Measurements from ENCODE around the gene CELA2B.
"Not testable (repeated sequence)": the region's sequence is repeated elsewhere in the genome, so short reads cannot be mapped to it uniquely, and the experiment has no call there.

The CELA2B gene

DNA sequence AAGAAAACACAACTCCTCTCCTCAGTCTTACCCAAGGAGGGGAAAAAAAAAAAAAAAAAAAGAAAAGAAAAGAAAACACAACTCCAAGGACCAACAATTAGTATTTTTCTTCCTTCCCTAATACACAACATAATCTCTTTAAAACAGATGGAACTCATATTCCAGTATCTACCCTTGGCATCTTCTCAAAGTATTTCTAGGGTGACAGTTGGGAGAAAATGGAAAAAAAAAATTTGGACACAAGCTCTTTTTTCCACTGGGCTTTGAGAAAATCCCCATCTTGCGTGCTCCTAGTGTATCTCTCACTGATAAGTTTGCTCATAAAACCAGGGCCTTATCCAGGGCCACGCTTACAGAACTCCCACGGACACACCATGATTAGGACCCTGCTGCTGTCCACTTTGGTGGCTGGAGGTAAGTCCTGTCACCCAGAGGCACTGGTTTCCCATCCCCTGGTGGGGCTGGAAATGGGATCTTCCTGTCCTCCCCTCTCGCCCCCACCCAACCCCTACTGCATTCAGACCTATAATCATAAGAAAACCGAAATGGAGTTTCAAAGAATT, at the start of gene CELA2B:
Gene CELA2B, plus strand, starts transcription at position 353 of the 563 bp plus-strand sequence. Its CDS starts 22 bp downstream, at position 375.
- DNase-seq, result no peak

DNA sequence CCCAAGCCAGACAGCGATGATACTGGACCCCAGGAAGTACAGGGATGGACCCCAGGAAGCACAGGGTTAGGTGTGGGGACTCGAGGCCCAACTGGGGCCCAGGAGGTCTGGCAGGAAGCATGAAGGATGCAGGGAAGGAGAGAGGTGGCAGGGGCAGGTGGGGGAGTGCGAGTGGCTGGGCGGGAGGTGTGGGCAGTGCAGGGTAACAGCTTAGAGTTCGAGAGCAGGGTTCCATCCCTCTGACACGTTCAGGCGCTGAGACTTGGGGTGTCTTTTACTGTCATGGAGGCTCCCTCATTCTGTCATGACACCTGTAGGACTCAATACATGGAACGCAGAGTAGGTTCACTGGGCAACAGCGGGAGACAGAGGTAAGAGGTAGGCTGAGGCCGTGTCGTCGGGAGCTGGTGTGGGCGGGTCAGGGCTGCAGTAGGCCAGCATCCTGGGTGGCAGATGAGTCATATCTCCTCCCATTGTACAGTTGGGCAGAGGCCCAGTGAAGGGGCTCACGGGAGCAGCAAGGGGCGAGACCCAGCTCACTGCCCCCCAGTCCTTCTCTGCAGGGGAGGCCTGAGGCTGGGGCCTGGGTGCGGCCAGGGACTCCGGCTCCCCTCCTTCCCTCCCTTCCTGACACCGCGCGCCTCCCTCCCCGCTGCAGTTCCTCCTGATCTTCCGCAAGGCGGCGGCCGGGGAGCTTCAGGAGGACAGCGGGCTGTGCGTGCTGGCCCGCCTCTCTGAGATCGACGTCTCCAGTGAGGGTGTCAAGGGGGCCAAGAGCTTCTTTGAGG, 49.2 kb upstream of the CELA2B start:
- DNase-seq, result no peak

DNA sequence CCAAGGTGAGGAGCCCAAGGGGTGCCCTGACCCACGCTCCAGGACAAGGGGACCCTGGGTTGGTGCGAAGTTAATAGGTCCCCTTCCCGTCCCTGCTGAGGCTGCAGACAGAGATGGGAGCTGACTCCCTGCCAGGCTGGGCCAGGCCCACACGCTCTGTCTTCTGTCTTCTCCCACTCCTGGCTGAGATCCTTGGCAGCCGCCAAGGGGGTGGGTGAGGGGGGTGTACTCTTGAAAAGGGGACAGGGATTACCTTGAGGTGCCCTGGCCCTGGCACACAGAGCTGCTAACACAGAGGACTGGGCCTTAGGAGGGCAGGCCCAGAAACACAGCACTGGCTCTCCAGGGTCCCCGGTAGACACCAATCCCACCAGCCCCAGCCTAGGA, 48.6 kb upstream of the CELA2B start:
- no peak for DNase-seq

- DNase-seq, result not testable (repeated sequence)
Observed at GRCh38 chr1:15428252-15428651, 47.7 kb upstream of the CELA2B start.

- no peak for DNase-seq
Observed at GRCh38 chr1:15428815-15429435, 47.0 kb upstream of the CELA2B start.

DNA sequence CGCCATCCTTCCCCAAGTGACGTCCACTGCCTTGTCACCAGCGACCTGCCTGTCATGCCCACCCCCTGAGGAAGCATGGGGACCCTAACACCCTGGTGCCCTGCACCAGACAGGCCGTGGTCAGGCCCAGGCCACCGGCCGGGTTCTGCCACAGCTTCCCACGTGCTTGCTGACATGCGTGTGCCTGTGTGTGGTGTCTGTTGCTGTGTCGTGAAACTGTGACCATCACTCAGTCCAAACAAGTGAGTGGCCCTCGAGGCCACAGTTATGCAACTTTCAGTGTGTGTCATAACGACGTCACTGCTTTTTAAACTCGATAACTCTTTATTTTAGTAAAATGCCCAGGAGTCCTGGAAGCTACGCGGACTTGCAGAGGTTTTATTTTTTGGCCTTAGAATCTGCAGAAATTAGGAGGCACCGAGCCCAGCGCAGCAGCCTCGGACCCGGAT, 46.2 kb upstream of the CELA2B start:
- no peak for DNase-seq

DNA sequence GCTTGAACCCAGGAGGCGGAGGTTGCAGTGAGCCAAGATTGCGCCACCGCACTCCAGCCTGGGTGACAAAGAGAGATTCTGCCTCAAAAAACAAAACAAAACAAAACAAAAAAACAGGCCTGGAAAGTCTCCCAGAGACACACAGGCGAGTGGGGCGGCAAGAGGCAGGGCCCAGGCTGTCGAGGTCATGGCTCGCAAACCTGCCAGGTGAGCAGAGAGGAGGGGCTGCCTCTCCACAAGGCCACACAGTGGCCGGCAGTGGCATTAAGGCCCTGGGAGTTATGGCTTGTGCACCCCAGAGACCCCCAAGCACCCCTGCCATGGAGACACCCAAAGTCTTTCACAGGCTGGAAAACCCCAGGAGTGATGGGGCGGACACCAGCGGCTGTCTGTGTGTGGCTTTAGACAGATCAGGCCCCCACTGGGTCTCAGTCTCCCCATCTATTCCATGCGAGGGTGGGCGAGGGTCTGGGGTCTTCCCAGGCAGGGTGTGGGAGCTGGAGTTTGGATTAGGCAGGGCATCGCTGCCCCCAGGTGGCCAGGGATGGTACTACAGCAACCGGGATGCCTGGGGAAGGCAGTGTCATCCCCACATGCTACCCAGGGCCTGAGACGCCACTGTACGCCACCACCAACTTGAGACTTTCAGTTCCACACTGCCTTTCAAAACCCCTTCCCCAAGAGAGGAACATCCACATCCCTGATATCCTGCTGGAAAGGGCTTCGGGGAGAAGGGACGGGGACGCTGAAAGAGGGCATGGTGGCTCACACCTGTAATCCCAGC, 44.9 kb upstream of the CELA2B start:
- peak; percentile 85 for DNase-seq

- DNase-seq, result no peak
Observed at GRCh38 chr1:15431571-15431948, 44.3 kb upstream of the CELA2B start.

DNA sequence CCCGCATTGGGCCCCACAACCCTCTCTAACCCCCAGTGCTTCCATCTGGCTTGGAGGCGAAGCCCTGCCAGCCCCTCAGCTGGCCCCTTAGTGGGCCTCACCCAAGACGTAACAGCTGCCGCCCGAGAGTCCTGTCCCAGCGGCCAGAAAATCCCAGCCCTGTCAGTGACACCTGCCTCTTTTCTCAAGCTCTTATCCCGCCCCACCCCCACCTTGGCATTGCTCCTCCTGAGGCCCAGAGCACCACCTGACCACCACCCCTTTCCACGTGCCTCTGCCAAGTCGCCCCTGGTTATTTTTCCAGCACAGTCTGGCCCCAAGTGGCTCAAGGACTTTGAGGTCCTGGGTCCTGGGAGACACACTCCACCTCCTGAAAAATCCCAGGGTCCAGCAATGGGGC, 43.6 kb upstream of the CELA2B start:
- no peak for DNase-seq

DNA sequence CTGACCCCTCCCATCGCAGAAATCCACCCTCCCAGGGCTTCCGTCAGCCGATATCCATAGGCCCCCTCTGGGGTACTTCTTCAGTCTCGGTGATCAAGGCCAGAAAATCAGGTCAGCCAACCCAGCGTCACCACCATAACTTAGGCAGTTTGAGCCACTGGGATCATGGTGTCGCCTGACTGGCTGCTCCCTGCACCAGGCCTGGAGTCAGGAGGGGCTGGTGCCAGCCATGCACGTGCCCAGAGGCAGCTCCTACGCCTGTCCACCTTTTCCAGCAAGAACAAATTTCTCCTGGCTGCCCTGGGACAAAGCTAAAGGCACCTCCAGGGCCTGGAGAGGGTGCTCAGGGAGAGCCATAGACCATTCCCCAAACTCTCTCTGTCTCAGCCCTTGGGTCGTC, 42.4 kb upstream of the CELA2B start:
- no peak for DNase-seq

DNA sequence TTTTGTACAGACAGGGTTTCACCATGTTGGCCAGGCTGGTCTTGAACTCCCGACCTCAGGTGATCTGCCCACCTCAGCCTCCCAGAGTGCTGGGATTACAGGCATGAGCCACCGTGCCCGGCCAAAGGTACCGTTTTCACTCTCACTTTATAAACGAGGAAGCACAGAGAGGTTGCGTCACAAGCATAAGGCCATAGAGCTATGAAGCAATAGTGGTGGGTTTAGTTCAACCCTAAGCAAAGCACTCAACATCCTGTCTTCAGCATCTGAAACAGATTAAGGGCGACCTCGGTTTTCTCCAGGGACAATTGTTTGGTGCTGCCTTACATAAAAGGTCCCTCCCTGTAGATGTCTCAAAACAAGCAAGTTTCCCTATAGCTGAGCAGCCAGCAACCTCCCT, 41.2 kb upstream of the CELA2B start:
- not testable (repeated sequence) for DNase-seq

DNA sequence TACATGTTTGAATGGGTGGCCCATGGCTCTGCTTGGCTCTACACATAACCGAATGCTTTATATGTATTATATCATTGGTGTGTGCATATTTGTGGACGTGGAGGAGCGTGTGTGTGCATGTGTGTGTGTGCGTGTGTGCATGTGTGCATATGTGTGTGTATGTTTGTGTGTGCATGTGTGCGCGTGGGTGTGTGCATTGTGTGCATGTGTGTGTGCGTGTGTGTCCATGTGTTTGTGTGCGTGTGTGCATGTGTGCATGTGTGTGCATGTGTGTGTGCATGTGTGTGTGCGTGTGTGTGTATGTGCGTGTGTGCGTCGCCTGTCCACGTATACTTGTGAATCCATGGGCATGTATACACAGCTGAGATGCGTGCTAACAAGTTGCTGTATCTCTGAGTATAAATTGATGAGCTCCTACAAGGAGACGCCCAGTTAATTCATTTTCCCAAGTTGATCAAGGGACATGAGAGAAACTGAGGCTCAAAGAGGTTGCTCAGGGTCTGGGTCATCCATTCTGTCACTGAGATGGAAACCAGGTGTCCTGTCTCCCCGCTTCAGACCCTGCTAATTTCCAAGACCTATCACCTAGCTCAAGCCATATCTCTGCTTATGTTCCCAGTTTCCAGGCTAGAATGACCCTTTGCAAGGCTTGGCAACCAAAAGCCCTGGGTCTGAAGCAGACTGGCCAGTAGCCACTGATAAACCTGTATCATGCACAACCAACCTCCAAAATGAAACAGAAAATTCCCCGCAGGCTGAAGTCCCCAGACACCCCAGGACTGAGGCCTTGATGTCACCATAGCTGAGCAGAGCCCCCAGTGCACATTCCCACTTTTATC, 40.4 kb upstream of the CELA2B start:
- DNase-seq, result no peak

DNA sequence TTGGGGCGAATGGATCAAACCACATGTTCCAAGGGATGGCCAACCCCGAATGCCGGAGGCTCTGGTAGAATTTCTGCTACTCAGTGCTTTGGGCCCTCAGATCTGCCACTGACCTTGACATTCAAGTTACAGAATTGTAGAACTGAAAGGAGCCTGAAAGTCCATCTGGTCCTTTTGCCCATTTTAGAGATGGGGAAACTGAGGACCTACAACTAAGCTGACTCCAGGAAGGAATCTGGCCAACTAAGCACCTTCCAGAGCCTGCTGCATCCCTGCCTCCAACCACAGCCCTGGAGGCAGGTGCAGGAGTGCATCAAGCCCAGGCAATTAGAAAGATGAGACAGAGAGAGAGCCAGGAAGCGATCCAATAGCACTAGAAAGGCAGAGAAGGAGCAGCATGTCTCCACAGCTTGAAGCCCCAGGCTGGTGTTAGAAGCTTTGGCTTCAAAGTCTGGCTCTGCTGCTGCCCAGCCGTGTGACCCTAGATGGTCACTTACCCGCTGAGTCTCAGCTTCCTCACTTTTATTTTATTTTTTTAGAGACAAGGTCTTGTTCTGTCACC, 38.9 kb upstream of the CELA2B start:
- no peak for DNase-seq

GRCh38 chr1:15439325-15439724, 36.6 kb upstream of the CELA2B start:
- DNase-seq, result no peak

- DNase-seq, result no peak
Observed at GRCh38 chr1:15440357-15440756, 35.5 kb upstream of the CELA2B start.

DNA sequence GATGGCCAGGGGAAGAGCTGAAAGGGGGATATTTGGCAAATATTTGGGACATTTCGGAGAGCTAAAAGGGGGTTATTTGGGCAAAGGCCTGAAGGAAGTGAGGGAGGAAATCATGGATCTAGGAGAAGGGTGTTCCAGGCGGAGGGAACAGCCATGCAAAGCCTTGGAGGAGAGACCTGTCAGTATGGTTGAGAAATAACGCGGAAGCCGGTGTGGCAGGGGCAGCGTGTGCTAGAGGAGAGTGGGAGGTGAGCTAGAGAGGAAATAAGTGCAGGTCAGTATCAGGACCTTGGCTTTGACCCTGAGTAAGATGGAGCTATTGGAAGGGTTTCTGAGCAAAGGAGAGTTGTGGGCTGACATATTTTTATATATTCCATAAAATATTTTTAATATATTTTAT, 34.7 kb upstream of the CELA2B start:
- DNase-seq, result no peak

- DNase-seq, result no peak
Observed at GRCh38 chr1:15442119-15442518, 33.8 kb upstream of the CELA2B start.

GRCh38 chr1:15442759-15443158, 33.1 kb upstream of the CELA2B start:
- no peak for DNase-seq

DNA sequence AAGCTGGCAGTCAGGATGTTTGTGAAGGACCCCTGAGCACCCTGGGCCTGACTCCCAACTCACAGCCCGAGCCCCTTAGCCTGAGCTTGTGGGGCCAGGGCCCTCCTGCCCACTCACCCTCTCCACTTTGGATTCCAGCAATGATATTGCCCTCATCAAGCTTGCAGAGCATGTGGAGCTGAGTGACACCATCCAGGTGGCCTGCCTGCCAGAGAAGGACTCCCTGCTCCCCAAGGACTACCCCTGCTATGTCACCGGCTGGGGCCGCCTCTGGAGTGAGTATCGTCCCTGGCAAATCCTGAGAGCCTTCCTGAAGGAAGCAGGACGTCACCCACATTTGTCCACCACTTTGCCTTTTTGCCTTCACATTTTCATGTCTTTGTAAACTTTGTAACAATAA, 32.6 kb upstream of the CELA2B start:
- no peak for DNase-seq

DNA sequence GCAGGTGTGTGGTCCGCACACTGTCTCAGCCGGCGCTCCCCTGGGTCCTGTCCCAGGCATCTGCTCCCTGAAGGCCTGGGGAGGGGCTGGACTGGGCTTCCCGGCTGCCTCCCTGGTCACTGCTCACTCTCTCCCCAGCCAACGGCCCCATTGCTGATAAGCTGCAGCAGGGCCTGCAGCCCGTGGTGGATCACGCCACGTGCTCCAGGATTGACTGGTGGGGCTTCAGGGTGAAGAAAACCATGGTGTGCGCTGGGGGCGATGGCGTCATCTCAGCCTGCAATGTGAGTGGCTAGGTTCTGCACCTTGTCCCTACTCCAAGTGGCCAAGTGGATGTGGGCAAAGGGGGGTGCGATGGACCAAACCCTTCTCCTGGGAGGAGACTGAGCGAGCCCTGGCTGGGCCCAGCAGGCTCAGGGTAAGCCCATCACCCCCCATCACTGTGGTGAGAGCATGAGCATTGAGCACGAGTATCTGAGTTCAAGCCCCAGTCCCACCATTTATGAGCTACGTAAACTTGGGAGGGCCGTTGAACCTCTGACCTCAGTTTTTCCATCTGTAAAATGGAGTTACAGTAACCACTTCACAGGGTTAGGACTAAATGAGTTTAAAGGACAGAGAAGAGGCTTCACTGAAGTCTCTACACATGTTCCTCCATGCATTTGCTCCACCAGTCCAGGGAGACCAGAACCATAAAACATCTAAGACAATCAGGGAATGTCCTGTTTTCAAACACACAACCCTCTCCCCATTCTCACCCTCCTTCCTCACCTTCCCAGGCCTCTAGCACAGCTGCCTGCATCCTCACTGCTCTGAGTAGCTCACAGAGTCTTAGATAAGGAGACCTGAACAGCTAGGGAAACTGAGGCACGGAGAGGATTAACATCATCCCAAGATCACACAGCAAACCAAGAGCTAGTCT, 31.2 kb upstream of the CELA2B start:
- no peak for DNase-seq
